Stimulated activated effector memory CD8-positive, alpha-beta T cell treated with anti-CD3 and anti-CD28 coated beads, Interleukin-12 subunit alpha, Interleukin-12 subunit beta, amount 100 ng/mL, for 72 hours (primary cell): ENCODE results near the gene RASSF3.
"Not testable (repeated sequence)": the region's sequence is repeated elsewhere in the genome, so short reads cannot be mapped to it uniquely, and the experiment has no call there.

ENCODE experiments used
- ATAC-seq: fragments of 150-1000 bp; cut with Tn5 transposase; 2 replicates; pipeline ENCODE4 v1.10.0; 2021
- DNase-seq, 2 donors: peaks; one replicate each; pipeline ENCODE4 v3.0.0; 2021 to 2022; ENCODE audit warnings: low spot score in 2 of 2
- H3K27ac Mint-ChIP-seq: one replicate; pipeline ENCODE4 v1.8.0; 2022; ENCODE audit warnings: mild to moderate bottlenecking, mixed read lengths
- H3K36me3 Mint-ChIP-seq: one replicate; pipeline ENCODE4 v1.8.0; 2022; ENCODE audit warnings: mild to moderate bottlenecking, mixed read lengths
- H3K4me1 Mint-ChIP-seq: one replicate; pipeline ENCODE4 v1.8.0; 2022; ENCODE audit warnings: mixed read lengths
- H3K4me3 Mint-ChIP-seq: one replicate; pipeline ENCODE4 v1.8.0; 2022; ENCODE audit warnings: mild to moderate bottlenecking, mixed read lengths
- H3K9me3 Mint-ChIP-seq: one replicate; pipeline ENCODE4 v1.8.0; 2022; ENCODE audit warnings: mixed read lengths

RASSF3 gene

DNA sequence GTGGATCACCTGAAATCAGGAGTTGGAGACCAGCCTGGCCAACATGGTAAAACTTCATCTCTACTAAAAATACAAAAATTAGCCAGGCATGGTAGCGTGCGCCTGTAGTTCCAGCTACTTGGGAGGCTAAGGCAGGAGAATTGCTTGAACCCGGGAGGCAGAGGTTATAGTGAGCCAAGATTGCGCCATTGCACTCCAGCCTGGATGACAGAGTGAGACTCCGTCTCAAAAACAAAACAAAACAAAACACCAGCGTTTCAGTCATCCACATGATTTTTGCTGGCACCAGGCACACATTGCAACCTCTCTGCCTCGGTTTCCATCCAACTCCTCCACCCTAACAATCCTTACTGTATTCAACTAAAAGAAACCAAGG lies 26.9 kb upstream of the RASSF3 start:
- DNase-seq, H3K36me3 Mint-ChIP-seq, H3K9me3 Mint-ChIP-seq, ATAC-seq: not testable (repeated sequence)
- H3K4me3 Mint-ChIP-seq = peak overlapping the region; percentile 48
- peak overlapping the region; percentile 36 for H3K27ac Mint-ChIP-seq
- H3K4me1 Mint-ChIP-seq = peaks cover 11% of the 10 kb centered on the region

DNA sequence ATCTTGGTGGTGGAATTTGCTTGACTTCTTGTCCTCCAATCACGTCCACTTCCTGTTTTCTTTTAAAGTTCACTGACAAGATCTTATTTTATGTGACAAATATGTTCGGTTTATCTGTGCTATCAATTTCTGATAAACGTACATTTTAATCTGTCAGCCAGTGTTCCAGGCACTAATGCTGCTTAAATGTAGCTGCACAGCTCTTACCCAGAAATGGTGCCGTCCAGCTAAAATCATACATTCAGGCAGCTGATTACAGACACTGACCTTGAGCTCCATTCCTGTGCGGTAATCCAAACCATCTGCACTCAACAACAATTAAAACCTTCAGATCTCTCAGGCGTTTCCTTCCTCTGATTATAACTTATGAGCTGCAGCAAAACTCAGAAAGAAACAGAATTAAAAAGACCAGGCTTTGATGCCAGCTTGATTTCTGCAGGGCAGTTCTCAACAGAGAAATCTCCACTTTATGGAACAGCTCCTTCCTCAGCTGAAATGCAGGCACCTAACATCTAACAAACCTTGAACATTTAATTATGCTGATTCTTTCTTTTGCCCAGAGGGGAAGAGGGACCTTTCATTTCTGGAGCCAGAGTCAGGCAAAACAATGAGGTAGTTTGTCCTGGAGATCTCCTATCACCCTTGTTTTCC lies 26.4 kb upstream of the RASSF3 start:
- Mint-ChIP-seq H3K36me3 (no peaks in the 10 kb centered on the region), H3K4me1 (peaks cover 11% of the 10 kb centered on the region), H3K9me3 (no peaks in the 10 kb centered on the region), H3K27ac (peak overlapping the region; percentile 36), H3K4me3 (peak overlapping the region; percentile 48)
- DNase-seq = no peak
- no peak for ATAC-seq

DNA sequence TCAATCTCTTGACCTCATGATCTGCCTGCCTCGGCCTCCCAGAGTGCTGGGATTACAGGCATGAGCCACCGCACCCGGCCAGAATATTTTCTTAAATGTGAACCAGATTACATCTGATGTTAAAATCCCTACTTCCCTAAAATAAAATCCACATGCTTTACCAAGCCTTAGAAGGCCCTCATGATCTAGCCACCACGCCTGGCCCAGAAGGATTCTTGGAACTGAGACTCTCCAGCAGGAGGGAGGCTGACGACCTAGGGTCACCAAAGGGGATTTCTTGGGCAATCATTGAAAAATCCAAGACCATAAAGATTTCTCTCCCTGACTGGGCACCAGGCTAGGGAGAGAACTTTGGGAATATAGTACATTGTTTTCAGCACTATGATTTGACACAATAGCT lies 25.2 kb upstream of the RASSF3 start:
- Mint-ChIP-seq H3K36me3 (no peaks in the 10 kb centered on the region), H3K4me1 (peaks cover 11% of the 10 kb centered on the region), H3K27ac (no peak overlapping the region), H3K9me3 (no peaks in the 10 kb centered on the region), H3K4me3 (no peak overlapping the region)
- ATAC-seq (no peak), DNase-seq (no peak)

DNA sequence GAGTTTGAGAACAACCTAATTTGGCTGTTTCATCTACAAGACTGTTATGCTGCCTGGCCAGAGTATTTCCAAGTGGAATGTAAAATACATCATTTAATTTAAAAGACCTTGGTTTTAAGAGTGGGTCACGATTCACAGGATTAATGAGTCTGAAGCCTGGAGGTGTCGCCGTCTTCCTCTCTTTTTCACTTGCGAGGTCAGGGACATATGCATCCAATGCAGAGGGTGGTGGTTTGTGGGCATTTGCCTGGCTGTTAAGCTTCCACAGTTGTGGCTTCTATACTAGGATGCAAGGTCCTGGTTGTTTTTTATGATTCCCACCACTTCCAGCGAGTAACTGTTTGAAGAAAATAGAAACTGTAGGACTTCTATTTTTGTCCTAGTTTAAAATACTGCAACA lies 22.8 kb upstream of the RASSF3 start:
- Mint-ChIP-seq H3K27ac (no peak overlapping the region), H3K9me3 (no peaks in the 10 kb centered on the region)
- no peak for ATAC-seq

DNA sequence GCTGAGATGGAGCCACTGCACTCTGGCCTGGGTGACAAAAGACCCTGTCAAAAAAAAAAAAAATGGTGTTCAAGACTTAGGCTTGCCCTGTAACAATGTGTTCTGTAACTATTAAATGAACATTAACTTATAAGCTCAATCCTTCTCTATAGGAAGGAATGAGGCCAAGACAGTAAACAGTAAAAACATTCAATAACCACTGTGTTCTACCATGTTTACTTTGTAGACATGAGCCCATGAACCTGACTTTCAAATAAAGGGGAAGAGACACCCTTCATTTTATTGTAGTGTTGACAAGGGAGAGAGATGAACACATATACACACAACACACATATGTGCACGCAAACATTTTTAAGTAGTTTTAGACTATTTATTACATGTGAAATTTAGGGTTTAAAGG lies 20.1 kb upstream of the RASSF3 start:
- ATAC-seq (no peak), DNase-seq (no peak)
- Mint-ChIP-seq H3K36me3 (no peaks in the 10 kb centered on the region), H3K4me1 (no peaks in the 10 kb centered on the region), H3K9me3 (no peaks in the 10 kb centered on the region), H3K27ac (no peak overlapping the region), H3K4me3 (no peak overlapping the region)

More for the DNA sequence above, 22.8 kb upstream of the RASSF3 start:
- Mint-ChIP-seq H3K4me3 (no peak overlapping the region), H3K4me1 (peaks cover 11% of the 10 kb centered on the region), H3K36me3 (no peaks in the 10 kb centered on the region)
- DNase-seq = no peak

DNA sequence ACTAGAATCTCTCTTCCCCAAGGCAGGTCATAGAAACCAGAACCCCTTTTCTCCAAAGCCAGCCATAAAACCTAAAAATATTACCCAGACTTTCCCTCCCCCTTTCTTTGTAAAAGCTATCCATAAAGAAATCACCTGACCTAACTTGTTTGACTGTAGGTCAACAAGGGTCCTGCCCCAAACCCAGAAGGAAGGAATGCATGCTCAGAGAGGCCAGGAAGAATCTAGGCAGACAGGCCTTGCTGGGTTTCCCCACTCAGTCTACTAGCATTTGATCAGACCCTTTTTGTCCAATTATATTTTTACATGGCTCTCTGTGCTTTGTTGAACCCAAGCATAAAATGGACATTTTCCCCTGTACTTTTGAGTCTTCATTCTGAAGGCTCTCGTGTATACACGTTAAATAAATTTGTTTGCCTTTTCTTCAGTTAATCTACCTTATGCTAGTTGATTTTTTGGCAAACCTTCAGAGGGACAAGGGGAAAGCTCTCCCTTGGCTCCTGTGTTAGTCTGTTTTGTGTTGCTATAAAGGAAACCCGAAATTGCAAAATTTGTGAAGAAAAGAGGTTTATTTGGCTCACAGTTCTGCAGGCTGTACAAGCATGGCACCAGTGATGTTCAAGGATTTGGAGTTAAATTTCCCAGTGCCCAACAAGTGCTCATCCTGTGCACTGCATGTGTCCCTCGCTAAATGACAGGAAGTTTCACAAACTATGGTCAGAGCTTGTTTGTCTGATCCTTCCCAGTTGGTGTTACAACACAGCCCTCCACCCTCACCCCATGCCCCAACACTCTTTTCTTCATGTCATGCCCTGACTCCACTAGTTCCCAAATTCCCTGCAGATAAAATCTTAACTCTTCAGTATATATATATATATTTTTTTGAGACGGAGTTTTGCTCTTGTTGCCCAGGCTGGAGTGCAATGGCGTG lies 14.2 kb upstream of the RASSF3 start:
- ATAC-seq (no peak), DNase-seq (no peak)
- no peaks in the 10 kb centered on the region for H3K9me3 Mint-ChIP-seq
- H3K27ac Mint-ChIP-seq = no peak overlapping the region
- H3K4me3 Mint-ChIP-seq = no peak overlapping the region
- no peaks in the 10 kb centered on the region for H3K36me3 Mint-ChIP-seq
- H3K4me1 Mint-ChIP-seq = peaks cover 18% of the 10 kb centered on the region

DNA sequence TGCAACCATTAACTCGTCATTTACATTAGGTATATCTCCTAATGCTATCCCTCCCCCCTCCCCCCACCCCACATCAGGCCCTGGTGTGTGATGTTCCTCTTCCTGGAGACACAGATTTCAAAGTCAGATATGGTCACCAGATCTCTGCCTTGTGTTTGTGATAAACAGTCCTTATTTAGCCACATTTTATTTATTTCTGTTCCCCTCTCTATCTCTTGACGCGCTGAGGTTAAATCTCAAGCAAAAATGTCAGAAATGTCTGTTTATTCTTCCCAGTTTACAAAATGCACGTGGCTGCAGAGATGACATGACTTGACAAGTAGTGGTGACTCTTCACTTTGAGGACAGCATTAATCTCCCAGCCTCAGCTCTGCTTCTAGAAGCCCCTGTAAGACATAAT lies 11.5 kb upstream of the RASSF3 start:
- DNase-seq (no peak), ATAC-seq (no peak)
- Mint-ChIP-seq H3K27ac (peak overlapping the region; percentile 87), H3K36me3 (no peaks in the 10 kb centered on the region), H3K9me3 (no peaks in the 10 kb centered on the region), H3K4me3 (no peak overlapping the region), H3K4me1 (peaks cover 18% of the 10 kb centered on the region)

DNA sequence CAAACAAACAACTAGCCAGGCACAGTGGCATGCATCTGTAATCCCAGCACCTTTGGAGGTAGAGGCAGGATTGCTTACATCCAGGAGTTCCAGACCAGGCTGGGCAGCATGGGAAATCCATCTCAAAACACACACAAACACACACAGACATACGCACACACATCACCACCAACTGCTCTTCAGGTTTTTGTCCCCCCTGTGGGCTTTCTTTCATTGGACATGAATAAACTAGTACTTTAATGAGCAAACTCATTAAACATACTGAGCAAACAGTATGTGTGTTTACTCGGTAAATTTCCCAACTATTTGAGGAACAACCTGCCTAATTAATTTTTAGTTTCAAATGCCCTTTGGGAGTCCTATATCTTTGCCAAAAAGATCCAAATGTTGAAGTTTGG lies 10.1 kb upstream of the RASSF3 start:
- Mint-ChIP-seq H3K4me3 (peak overlapping the region; percentile 74), H3K27ac (peak overlapping the region; percentile 87), H3K4me1 (peaks cover 18% of the 10 kb centered on the region), H3K9me3 (no peaks in the 10 kb centered on the region), H3K36me3 (no peaks in the 10 kb centered on the region)
- ATAC-seq (no peak), DNase-seq (no peak)

DNA sequence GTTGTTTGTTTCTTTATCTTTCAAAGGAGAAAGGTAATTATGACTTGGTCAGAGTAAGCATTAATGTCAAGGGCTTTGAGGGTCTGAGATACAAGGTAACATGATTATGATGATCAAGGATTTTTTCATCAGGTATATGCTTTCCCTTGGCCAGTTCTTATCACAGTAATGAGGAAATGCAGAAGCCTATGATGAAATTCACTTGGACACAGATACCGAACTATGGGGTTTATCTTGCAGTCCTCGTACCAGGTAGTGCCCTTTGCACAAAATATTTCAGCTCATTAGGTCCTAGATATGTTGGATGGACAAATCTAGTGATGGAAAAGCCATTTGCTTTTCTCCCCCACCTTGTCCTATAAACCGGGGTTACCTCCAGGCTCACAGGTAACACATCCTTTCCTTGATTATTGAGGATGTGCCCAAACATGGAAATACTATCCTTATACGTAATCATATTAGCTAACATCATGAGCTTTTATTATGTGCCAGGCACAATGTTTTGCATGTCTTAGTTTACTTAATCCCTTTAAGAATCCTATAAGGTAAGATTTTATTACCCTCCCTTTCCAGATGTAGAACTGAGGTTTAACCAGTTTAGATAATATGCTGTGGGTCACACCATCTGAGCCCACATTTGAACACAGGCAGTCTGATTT lies 7.0 kb upstream of the RASSF3 start:
- DNase-seq (no peak), ATAC-seq (no peak)
- no peak overlapping the region for H3K4me3 Mint-ChIP-seq
- H3K27ac Mint-ChIP-seq = no peak overlapping the region
- no peaks in the 10 kb centered on the region for H3K9me3 Mint-ChIP-seq
- peaks cover 18% of the 10 kb centered on the region for H3K4me1 Mint-ChIP-seq
- H3K36me3 Mint-ChIP-seq = no peaks in the 10 kb centered on the region

DNA sequence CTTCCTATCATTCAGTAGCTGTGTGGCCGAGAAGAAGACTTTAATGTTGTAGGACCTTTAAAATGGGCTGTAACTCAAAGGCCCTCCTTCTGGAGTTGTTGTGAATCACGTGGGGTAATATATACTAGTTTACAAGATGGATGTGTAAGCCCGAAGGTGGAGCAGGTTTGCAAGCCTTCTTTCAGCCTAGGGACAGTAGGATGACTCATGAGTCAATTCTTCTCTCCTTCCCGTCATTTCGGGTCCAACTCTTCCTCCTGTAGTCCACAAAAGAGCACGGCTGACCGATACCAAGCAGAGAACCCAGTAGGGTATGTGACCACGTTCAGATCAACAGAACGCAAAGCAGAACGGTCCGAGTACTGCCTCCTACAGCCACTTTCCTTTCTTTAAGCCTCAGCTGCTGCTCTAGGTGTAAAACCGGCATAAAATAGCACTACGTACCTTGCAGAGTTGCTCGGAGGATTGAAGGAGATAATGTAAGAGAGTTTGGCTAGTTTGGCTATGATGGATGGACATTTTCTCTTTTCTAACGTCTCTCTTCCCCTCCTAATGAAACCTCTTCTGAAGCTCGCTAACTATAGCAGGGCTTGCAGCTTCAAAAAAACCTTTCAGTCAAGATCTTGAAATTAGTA lies 1.3 kb upstream of the RASSF3 start:
- Mint-ChIP-seq H3K36me3 (peaks cover 23% of the 10 kb centered on the region), H3K27ac (peak overlapping the region; percentile 66), H3K4me1 (peaks cover 24% of the 10 kb centered on the region), H3K4me3 (peak overlapping the region; percentile 93), H3K9me3 (no peaks in the 10 kb centered on the region)
- ATAC-seq = peak; percentile 55
- peak; percentile 16 to 80 for DNase-seq

DNA sequence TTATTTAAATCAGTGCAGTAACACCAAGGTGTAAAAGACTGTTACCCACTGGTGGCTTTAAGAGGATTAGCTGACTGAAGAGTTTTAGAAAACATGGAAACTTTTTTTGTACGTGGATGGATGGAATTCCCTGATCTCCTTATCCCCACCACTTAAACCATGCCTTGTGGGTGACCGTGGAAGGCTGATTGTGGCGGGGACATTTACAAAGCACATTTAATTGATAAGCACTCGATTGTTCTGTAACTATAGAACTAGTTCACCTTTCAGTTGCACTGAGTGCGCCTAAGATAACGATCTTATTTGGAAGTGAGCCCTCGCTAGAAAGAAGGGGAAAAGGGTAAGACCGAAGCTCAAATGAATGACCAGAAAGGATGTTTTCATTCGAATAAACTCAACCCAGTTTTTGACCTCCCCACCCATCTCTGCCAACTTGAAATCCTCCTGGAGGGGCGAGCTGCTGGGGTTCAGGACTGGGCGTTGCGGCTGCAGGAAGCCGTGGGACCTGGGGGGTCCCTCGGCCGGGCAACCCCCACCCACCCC lies 688 bp upstream of the RASSF3 start:
- H3K36me3 Mint-ChIP-seq = peaks cover 29% of the 10 kb centered on the region
- DNase-seq = no peak
- H3K27ac Mint-ChIP-seq = peak overlapping the region; percentile 66

DNA sequence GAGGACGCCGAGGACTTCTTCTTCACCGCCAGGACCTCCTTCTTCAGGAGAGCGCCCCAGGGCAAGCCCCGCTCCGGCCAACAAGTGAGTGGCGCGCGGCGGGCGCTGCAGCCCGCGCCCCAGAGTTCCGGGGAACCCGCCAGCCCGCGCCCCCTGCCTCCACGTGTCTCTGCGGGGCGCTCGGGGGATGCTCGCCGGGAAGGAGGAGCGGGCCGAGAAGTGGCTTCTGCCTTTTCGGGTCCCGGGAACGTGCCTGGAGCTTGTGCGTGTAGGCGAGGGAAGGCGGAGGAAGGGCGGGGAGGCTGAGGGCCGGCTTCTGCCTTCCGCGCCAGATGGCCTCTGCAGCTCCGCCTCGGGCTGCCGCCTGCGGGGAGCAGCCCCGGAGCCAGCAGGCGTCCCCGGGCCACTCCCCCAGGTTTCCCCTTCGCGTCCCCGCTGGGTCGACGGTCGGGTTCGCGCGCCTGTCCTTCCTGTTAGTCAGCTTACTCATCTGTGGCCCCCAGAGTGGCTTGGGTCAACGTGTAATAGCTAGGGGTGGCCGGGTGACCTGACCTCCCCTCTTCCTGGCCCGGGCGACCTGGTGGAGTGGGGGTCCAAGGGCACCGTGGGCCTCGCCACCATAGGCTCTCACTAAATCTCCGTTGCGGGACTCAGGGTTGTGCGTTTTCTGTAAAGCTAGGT lies 505 bp downstream of the RASSF3 start:
- Mint-ChIP-seq H3K4me1 (peaks cover 32% of the 10 kb centered on the region), H3K27ac (peak overlapping the region; percentile 85)
- peak; percentile 77 for ATAC-seq

More for the DNA sequence above, 688 bp upstream of the RASSF3 start:
- peak; percentile 0 for ATAC-seq
- H3K9me3 Mint-ChIP-seq = no peaks in the 10 kb centered on the region
- H3K4me3 Mint-ChIP-seq = peak overlapping the region; percentile 93
- peaks cover 24% of the 10 kb centered on the region for H3K4me1 Mint-ChIP-seq

DNA sequence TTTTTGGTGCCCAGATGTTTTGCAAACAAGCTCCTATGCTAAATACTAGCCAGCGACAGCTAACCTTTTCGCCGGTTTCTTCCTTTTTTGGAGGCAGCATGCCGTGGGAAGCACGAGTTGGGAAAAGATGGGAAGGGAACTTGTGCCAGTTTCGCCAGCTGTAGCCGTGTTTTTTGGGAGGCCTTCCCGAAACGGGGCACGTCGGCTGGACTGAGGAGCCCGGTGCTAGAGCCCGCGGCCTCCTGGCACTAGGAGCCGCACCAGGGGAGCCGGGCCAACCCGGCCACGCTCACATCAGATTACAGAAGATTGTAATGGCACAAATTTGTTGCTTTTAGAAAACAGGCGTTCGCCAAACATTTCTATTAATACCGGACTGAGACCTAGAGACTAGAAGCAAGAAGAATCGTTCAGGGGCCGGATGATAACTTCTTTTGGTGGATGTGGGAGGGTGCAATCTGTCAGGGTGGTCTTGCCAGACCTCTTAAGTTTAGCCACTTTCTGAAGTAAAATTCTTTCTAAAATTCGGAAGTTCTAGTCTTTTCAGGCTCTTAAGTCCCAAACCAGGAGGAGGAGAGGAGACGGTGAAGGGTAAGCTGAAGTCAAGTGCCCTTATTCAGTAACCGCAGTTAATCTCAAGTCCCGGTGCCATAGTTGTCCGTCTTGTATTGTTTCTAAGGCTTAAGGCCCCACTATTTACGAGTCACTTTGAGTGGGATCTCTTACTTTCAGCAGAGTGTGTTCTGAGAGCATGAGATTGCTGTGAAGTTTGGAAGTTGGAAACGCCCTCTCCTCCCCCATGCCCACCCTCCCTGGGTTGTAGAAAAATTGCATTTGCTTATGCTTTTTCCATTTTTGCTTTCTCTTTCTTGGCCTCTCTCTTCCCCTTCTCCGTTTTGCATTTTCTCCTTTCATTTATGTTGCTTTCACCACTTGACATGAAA lies 1.3 kb downstream of the RASSF3 start:
- Mint-ChIP-seq H3K4me1 (peaks cover 38% of the 10 kb centered on the region), H3K9me3 (no peaks in the 10 kb centered on the region), H3K27ac (peak overlapping the region; percentile 85), H3K36me3 (peaks cover 46% of the 10 kb centered on the region), H3K4me3 (peak overlapping the region; percentile 93)
- peak; percentile 14 to 60 for DNase-seq
- ATAC-seq = no peak

More for the DNA sequence above, 505 bp downstream of the RASSF3 start:
- Mint-ChIP-seq H3K4me3 (peak overlapping the region; percentile 93), H3K9me3 (no peaks in the 10 kb centered on the region), H3K36me3 (peaks cover 41% of the 10 kb centered on the region)
- DNase-seq = peak; percentile 65 to 89
